Measurements from ENCODE around the gene KCTD5. TPM values are rescaled to one million over a fixed set of nuclear protein-coding genes. Genes with fewer than 3 reads are reported as not detected.
"Not testable (repeated sequence)": the region's sequence is repeated elsewhere in the genome, so short reads cannot be mapped to it uniquely, and the experiment has no call there.

The KCTD5 gene, protein sequence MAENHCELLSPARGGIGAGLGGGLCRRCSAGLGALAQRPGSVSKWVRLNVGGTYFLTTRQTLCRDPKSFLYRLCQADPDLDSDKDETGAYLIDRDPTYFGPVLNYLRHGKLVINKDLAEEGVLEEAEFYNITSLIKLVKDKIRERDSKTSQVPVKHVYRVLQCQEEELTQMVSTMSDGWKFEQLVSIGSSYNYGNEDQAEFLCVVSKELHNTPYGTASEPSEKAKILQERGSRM
- 24.3 TPM for polyA plus RNA-seq (2013, experiment 1 of 2)
- polyA plus RNA-seq (2013, experiment 2 of 2) = 21.8 TPM

DNA sequence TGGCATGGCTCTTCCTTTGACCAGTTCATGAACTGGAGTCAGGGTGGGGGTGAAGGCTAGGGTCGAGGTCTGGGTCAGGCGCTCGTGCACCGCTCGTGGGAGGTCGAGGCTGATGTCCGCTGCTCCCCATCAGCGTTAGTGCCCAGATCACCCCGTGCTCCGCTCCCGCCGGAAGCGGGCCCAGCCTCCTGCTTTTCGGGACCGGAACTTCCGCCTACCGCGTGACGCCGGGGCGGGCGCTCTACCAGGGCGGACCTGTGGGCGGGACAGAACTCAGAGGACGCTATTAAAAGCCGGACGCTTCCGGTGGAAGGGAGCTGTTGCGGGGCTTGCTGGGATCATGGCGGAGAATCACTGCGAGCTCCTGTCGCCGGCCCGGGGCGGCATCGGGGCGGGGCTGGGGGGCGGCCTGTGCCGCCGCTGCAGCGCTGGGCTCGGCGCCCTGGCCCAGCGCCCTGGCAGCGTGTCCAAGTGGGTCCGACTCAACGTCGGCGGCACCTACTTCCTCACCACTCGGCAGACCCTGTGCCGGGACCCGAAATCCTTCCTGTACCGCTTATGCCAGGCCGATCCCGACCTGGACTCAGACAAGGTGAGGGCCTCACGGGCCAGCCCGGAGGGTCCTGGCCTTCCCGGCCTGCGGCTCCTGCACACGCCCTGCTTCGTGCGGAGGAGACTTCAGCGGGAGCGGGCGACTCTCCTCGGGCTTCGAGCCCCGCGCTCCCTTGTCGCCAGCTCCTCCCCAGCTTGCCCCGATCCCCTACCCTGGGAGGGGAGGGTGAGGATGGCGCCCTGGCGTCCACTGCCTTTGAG lies at the start of gene KCTD5:
TSS of gene KCTD5 (plus strand) at position 315 of the 813 bp plus-strand sequence. CDS start at position 341, 26 bp downstream.
- Histone ChIP-seq H3K27ac (ENCODE audit: low read depth, low read length, severe bottlenecking) (peak within 1 kb of the TSS; percentile 64), H3K4me3 (ENCODE audit: extremely low read depth, insufficient read depth, low read length, poor library complexity, severe bottlenecking) (peak within 1 kb of the TSS; percentile 95), H3K9me3 (ENCODE audit: control insufficient read depth, low read length) (no peaks in the 10 kb centered on the region), H3K36me3 (ENCODE audit: control insufficient read depth, insufficient read depth, low read length) (no peaks in the 10 kb centered on the region), H3K4me1 (ENCODE audit: control insufficient read depth, insufficient read depth, low read length, poor library complexity, severe bottlenecking) (no peaks in the 10 kb centered on the region)
- WGBS, 2 experiments (ENCODE audit: insufficient coverage in 2 of 2) = 0% methylated on average over 42 to 66 of the region's 73 CpGs

DNA sequence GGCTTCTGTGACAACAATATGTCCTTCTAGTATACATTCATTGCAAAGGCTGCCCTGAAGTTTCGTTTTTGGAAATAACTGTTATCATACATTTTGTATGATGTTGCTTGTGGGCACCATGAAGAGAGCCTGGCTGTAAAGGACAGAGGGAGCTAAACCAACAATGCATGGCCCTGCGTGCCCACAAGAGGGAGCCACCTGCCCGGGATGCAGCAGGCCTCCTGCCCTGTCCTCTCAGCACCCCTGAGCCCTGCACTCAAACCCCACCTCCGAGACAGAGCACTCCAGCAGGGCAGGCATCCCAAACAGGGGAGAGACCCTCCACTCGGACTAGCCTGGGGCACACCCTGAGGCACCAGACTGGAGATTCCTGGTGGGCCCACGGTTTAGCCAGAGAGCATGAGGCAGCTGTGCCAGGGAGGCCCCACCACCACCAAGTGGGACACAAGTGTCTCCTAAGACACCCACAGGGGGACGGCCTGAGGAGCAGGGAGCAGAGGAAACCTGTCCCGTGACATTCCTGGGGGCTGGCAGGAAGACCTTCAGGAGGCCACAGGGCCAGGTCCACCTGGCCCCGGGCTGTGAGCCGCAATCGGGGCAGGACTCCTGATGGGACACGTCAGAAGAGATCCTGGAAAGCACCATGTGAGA lies 43.1 kb upstream of the KCTD5 start:
- no CpG with 5 or more reads among the region's 12 CpGs for WGBS, 2 experiments (ENCODE audit: insufficient coverage in 2 of 2)
- H3K4me3 ChIP-seq (ENCODE audit: extremely low read depth, insufficient read depth, low read length, poor library complexity, severe bottlenecking); H3K4me1 ChIP-seq (ENCODE audit: control insufficient read depth, insufficient read depth, low read length, poor library complexity, severe bottlenecking); H3K36me3 ChIP-seq (ENCODE audit: control insufficient read depth, insufficient read depth, low read length); H3K27ac ChIP-seq (ENCODE audit: low read depth, low read length, severe bottlenecking); H3K9me3 ChIP-seq (ENCODE audit: control insufficient read depth, low read length): not testable (repeated sequence)

DNA sequence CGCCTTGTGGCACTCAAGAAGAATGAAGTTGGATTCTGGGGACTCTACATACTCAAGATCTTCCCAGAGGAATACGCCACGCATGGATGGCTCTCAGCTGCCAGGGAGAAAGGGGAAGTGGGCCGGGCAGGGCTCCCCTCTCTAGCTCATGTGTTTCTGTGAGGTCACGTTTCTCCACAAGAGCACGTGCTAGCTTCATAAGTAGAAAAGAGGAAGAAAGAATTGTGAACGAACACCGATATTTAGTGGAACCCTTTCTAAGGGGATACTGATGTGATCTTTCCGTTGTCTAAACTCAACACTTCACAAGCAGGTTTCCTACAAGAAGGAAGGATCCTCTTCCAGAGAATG lies 42.6 kb upstream of the KCTD5 start:
- H3K36me3 ChIP-seq (ENCODE audit: control insufficient read depth, insufficient read depth, low read length); H3K9me3 ChIP-seq (ENCODE audit: control insufficient read depth, low read length); H3K4me3 ChIP-seq (ENCODE audit: extremely low read depth, insufficient read depth, low read length, poor library complexity, severe bottlenecking); H3K27ac ChIP-seq (ENCODE audit: low read depth, low read length, severe bottlenecking); H3K4me1 ChIP-seq (ENCODE audit: control insufficient read depth, insufficient read depth, low read length, poor library complexity, severe bottlenecking): not testable (repeated sequence)
- WGBS, 2 experiments (ENCODE audit: insufficient coverage in 2 of 2) = no CpG with 5 or more reads among the region's 9 CpGs

DNA sequence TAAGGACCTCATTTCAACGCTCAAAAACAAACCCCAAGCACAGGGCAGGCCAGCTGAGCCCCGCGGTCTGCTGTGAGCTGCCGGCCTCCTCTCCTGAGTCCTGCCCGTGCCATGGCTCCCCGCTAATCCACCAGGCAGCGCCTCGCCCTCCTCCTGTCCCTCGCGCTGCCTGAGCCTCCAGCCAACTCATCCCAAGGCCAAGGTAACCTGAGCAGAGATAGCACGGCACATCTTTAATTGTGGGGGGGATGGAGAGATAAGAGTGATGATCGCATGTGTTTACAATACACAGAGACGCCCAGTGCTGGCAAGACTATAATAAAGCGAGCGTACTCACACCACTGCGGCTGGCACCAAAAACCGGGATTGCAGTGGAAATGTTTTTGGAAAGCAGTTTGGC lies 39.8 kb upstream of the KCTD5 start:
- H3K27ac ChIP-seq (ENCODE audit: low read depth, low read length, severe bottlenecking); H3K9me3 ChIP-seq (ENCODE audit: control insufficient read depth, low read length); H3K36me3 ChIP-seq (ENCODE audit: control insufficient read depth, insufficient read depth, low read length); H3K4me3 ChIP-seq (ENCODE audit: extremely low read depth, insufficient read depth, low read length, poor library complexity, severe bottlenecking); H3K4me1 ChIP-seq (ENCODE audit: control insufficient read depth, insufficient read depth, low read length, poor library complexity, severe bottlenecking): not testable (repeated sequence)
- no CpG with 5 or more reads among the region's 17 CpGs for WGBS, 2 experiments (ENCODE audit: insufficient coverage in 2 of 2)

DNA sequence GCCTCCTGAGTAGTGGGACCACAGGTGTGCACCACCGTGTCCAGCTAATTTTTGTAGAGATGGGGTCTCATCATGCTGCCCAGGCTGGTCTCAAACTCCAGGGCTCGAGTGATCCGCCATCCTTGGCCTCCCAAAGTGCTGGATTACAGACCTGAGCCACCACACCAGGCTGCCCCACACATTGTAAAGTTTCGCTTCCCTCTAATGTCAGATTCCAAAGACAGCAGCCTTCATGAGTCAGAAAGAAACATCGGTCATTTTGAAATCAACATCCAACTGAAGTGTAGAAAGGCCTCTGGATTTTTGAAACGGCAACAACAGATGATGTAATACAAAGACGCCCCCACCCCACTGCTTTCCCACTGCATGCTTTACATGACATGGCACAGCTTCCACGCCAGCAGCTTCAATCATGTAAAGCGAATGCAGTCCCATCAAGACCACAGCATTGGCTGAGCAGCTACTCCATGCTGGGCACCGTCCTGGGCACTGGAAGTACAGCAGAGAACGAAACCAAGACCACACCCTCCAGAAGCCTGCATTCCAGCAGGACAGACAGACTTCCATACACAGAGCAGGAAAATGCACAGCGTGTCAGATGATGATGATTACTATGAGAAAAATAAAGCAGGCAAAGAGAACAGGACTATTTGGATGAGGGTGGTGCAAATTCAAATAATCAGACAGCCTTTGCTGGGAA lies 37.4 kb upstream of the KCTD5 start:
- H3K27ac ChIP-seq (ENCODE audit: low read depth, low read length, severe bottlenecking); H3K4me1 ChIP-seq (ENCODE audit: control insufficient read depth, insufficient read depth, low read length, poor library complexity, severe bottlenecking); H3K4me3 ChIP-seq (ENCODE audit: extremely low read depth, insufficient read depth, low read length, poor library complexity, severe bottlenecking); H3K36me3 ChIP-seq (ENCODE audit: control insufficient read depth, insufficient read depth, low read length); H3K9me3 ChIP-seq (ENCODE audit: control insufficient read depth, low read length): not testable (repeated sequence)
- WGBS, 2 experiments (ENCODE audit: insufficient coverage in 2 of 2) = no CpG with 5 or more reads among the region's 12 CpGs

DNA sequence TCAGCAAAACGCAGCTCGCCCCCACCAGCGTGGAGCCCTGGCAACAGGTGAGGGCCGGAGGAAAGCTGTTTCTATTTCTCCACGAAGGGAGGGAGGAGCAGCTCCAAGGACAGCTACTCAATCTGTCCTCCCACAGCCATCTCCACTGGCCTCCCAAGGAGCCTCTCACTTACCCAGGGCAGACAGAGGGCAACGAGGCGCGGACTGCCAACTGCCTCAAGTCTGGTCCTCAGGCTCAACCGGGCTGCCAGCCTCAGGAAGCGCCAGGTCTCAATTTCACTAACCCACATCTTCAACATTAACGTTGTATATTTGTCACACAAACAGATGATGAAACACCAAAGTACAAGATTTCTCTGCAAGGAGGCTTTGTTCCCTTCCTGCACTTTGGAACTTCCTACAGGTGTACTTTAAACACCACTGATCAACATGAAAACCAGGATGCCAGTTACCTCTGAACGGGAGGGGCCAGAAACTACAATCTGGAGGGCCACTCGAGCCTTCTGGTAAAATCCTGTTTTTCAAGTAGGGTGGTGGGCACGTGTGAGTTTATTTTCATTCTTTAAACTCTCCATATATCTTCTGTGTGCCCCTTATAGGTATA lies 31.0 kb upstream of the KCTD5 start:
- not testable (repeated sequence) for H3K4me3 ChIP-seq (ENCODE audit: extremely low read depth, insufficient read depth, low read length, poor library complexity, severe bottlenecking); H3K9me3 ChIP-seq (ENCODE audit: control insufficient read depth, low read length)
- no CpG with 5 or more reads among the region's 14 CpGs for WGBS, 2 experiments (ENCODE audit: insufficient coverage in 2 of 2)

DNA sequence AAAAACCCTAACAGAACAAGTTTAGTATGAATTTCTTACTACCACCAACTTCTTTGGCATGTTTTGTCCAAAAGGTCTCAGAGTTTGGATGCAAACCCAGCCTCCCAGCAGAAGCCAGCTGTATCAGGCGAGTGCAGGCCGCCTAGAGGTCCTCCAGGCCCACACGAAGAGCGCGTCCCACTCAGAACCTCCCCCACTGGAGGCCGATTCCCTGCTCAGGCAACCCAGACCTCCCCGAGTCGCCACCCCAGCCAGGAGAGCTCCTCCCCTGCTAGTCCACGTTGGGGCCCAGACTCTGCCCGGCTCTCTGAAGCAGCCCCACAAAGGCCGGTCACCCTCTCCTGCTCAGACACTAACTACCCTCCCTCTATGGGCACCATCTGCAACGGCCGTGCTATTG lies 28.4 kb upstream of the KCTD5 start:
- not testable (repeated sequence) for H3K9me3 ChIP-seq (ENCODE audit: control insufficient read depth, low read length); H3K27ac ChIP-seq (ENCODE audit: low read depth, low read length, severe bottlenecking); H3K4me1 ChIP-seq (ENCODE audit: control insufficient read depth, insufficient read depth, low read length, poor library complexity, severe bottlenecking); H3K36me3 ChIP-seq (ENCODE audit: control insufficient read depth, insufficient read depth, low read length); H3K4me3 ChIP-seq (ENCODE audit: extremely low read depth, insufficient read depth, low read length, poor library complexity, severe bottlenecking)
- WGBS, 2 experiments (ENCODE audit: insufficient coverage in 2 of 2) = no CpG with 5 or more reads among the region's 13 CpGs

More for the DNA sequence above, 31.0 kb upstream of the KCTD5 start:
- not testable (repeated sequence) for H3K4me1 ChIP-seq (ENCODE audit: control insufficient read depth, insufficient read depth, low read length, poor library complexity, severe bottlenecking); H3K27ac ChIP-seq (ENCODE audit: low read depth, low read length, severe bottlenecking); H3K36me3 ChIP-seq (ENCODE audit: control insufficient read depth, insufficient read depth, low read length)

DNA sequence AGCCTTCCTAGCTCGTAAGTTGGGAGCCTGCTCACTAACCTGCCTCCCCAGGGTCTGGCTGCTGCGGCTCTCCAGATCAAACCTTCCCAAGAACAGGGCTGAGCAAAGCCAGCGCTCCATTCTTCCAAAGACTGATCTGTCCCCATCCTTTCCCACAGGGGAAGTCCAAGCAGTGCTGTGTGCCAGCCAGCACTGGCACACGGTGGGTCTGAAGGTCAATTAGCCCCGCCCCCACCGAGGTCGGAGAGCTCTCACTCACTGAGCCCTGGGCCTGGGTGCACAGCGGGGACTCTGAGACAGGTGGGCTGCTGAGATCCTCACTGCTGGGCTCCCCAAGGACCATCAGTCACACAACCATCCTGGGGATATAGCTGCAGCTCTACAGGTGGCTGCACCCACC lies 27.4 kb upstream of the KCTD5 start:
- not testable (repeated sequence) for H3K4me1 ChIP-seq (ENCODE audit: control insufficient read depth, insufficient read depth, low read length, poor library complexity, severe bottlenecking); H3K9me3 ChIP-seq (ENCODE audit: control insufficient read depth, low read length); H3K27ac ChIP-seq (ENCODE audit: low read depth, low read length, severe bottlenecking); H3K4me3 ChIP-seq (ENCODE audit: extremely low read depth, insufficient read depth, low read length, poor library complexity, severe bottlenecking); H3K36me3 ChIP-seq (ENCODE audit: control insufficient read depth, insufficient read depth, low read length)
- no CpG with 5 or more reads among the region's 8 CpGs for WGBS, 2 experiments (ENCODE audit: insufficient coverage in 2 of 2)

DNA sequence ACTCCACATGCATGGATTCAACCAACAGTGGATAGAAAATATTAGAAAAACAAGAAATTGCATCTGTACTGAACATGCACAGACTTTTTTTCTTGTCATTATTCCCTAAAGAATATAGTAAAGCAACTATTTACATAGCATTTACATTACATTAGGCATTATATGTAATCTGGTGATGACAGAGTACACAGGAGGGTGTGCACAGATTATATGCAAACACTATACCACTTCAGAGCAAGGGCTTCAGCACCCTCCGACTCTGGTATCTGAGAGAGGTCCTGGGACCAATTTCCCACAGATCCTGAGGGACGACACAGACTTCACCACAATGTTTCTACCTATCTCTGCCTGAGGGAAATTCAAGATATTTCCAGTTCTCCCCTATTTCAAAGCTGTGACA lies 25.3 kb upstream of the KCTD5 start:
- 96 to 100% methylated on average over 2 of the region's 2 CpGs for WGBS, 2 experiments (ENCODE audit: insufficient coverage in 2 of 2)
- H3K36me3 ChIP-seq (ENCODE audit: control insufficient read depth, insufficient read depth, low read length) = no peaks in the 10 kb centered on the region
- no peaks in the 10 kb centered on the region for H3K9me3 ChIP-seq (ENCODE audit: control insufficient read depth, low read length)
- no peak overlapping the region for H3K4me3 ChIP-seq (ENCODE audit: extremely low read depth, insufficient read depth, low read length, poor library complexity, severe bottlenecking)
- no peaks in the 10 kb centered on the region for H3K4me1 ChIP-seq (ENCODE audit: control insufficient read depth, insufficient read depth, low read length, poor library complexity, severe bottlenecking)
- H3K27ac ChIP-seq (ENCODE audit: low read depth, low read length, severe bottlenecking) = no peak overlapping the region

DNA sequence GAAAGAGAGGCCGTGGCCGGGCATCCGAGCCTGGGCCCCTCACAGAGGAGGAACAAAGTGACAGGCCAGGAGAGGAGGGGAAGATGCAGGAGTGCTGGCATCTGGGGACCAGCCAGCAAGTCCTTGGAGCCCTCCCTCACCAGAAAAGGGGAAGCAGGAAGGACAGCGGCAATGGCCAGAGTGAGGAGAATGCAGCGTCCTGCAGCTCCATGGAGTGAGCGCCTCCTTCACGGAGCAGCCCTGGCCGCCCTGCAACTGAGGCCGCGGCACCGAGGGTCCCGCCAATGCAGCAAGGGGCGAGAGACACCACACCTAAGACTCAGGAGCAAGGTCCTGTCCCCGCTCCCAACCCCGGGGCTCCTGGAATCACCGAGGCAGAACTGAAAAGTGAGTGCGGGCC lies 24.5 kb upstream of the KCTD5 start:
- H3K9me3 ChIP-seq (ENCODE audit: control insufficient read depth, low read length); H3K4me3 ChIP-seq (ENCODE audit: extremely low read depth, insufficient read depth, low read length, poor library complexity, severe bottlenecking); H3K36me3 ChIP-seq (ENCODE audit: control insufficient read depth, insufficient read depth, low read length); H3K27ac ChIP-seq (ENCODE audit: low read depth, low read length, severe bottlenecking); H3K4me1 ChIP-seq (ENCODE audit: control insufficient read depth, insufficient read depth, low read length, poor library complexity, severe bottlenecking): not testable (repeated sequence)
- no CpG with 5 or more reads among the region's 17 CpGs for WGBS, 2 experiments (ENCODE audit: insufficient coverage in 2 of 2)
